AG08395 (cell line): Measurements from ENCODE around the gene SLC25A24.
"Not testable (repeated sequence)": the region's sequence is repeated elsewhere in the genome, so short reads cannot be mapped to it uniquely, and the experiment has no call there.

Experiments used
- DNase-seq: peaks from one replicate; pipeline ENCODE4 v3.0.0; 2012; ENCODE audit warnings: mixed read lengths, low spot score

The SLC25A24 gene

GRCh38 chr1:108194051-108194450 lies 6.1 kb downstream of the SLC25A24 start:
- no peak for DNase-seq

- DNase-seq, result no peak
Measured at GRCh38 chr1:108193333-108193732, 6.8 kb downstream of the SLC25A24 start.

GRCh38 chr1:108192581-108192980 lies 7.6 kb downstream of the SLC25A24 start:
- no peak for DNase-seq

- no peak for DNase-seq
Measured at GRCh38 chr1:108190686-108191416, 9.3 kb downstream of the SLC25A24 start.

GRCh38 chr1:108190001-108190634 lies 10.0 kb downstream of the SLC25A24 start:
- no peak for DNase-seq

- DNase-seq, result no peak
Measured at GRCh38 chr1:108188801-108189200, 11.3 kb downstream of the SLC25A24 start.

GRCh38 chr1:108182959-108183700 lies 17.0 kb downstream of the SLC25A24 start:
- no peak for DNase-seq

GRCh38 chr1:108179018-108179417 lies 21.1 kb downstream of the SLC25A24 start:
- no peak for DNase-seq

- DNase-seq, result not testable (repeated sequence)
Measured at GRCh38 chr1:108162409-108162808, 37.7 kb downstream of the SLC25A24 start.

GRCh38 chr1:108159951-108160350 lies 40.2 kb downstream of the SLC25A24 start:
- DNase-seq, result not testable (repeated sequence)

GRCh38 chr1:108158893-108159453 lies 41.2 kb downstream of the SLC25A24 start:
- DNase-seq, result no peak

- no peak for DNase-seq
Measured at GRCh38 chr1:108154314-108154713, 45.8 kb downstream of the SLC25A24 start.

- DNase-seq, result no peak
Measured at GRCh38 chr1:108152782-108153222, 47.3 kb downstream of the SLC25A24 start.

- DNase-seq, result no peak
Measured at GRCh38 chr1:108151548-108151947, 48.6 kb downstream of the SLC25A24 start.

GRCh38 chr1:108149796-108150467 lies 50.2 kb downstream of the SLC25A24 start:
- DNase-seq, result peak; percentile 32

- DNase-seq, result not testable (repeated sequence)
Measured at GRCh38 chr1:108144569-108144968, 55.6 kb downstream of the SLC25A24 start.

GRCh38 chr1:108142773-108143394 lies 57.3 kb downstream of the SLC25A24 start:
- peak; percentile 35 for DNase-seq

- no peak for DNase-seq
Measured at GRCh38 chr1:108142258-108142657, 57.9 kb downstream of the SLC25A24 start.

- DNase-seq, result no peak
Measured at GRCh38 chr1:108141621-108142020, 58.5 kb downstream of the SLC25A24 start.

GRCh38 chr1:108140936-108141335 lies 59.2 kb downstream of the SLC25A24 start:
- no peak for DNase-seq

- DNase-seq, result no peak
Measured at GRCh38 chr1:108140177-108140576, 60.0 kb downstream of the SLC25A24 start.
